Heart left ventricle (tissue), 16 donors: ENCODE measurements around the gene ADGRV1. TPM values are rescaled to one million over a fixed set of nuclear protein-coding genes. Genes with fewer than 3 reads are reported as not detected.

ENCODE experiments used
- ATAC-seq, 4 donors: fragments of 200-7000 bp; cut with Tn5 transposase; one replicate each; pipeline ENCODE4 v1.9.1; 2020 to 2022; ENCODE audit warnings: moderate library complexity in 4 of 4, mild to moderate bottlenecking in 3 of 4, moderate number of reproducible peaks in 1 of 4
- DNase-seq, 5 donors: peaks; one replicate each; pipeline ENCODE4 v3.0.0-alpha.2; 2020
- H3K27ac ChIP-seq, 12 donors: fragments of 200-600 bp; sonication (generic) in 4 of 12; one replicate each; pipeline versions ENCODE4 v1.5.0 to v1.8.0; 2016 to 2022; ENCODE audit warnings: mild to moderate bottlenecking in 2 of 12
- H3K27me3 ChIP-seq, 9 donors: fragments of 200-600 bp; sonication (generic) in 2 of 9; one replicate each; pipeline versions ENCODE4 v1.5.1 to v1.8.0; 2016 to 2022; ENCODE audit warnings: mild to moderate bottlenecking in 3 of 9
- H3K36me3 ChIP-seq, 9 donors: fragments of 200-600 bp; sonication (generic) in 2 of 9; one replicate each; pipeline versions ENCODE4 v1.5.0 to v1.8.0; 2018 to 2022; ENCODE audit warnings: mild to moderate bottlenecking in 2 of 9
- H3K4me1 ChIP-seq, 12 donors: fragments of 200-600 bp; sonication (generic) in 4 of 12; one replicate each; pipeline versions ENCODE4 v1.5.0 to v1.8.0; 2016 to 2022; ENCODE audit warnings: mild to moderate bottlenecking in 3 of 12
- H3K4me3 ChIP-seq, 12 donors: fragments of 200-600 bp; sonication (generic) in 4 of 12; one replicate each; pipeline versions ENCODE4 v1.5.0 to v1.8.0; 2017 to 2022; ENCODE audit warnings: mild to moderate bottlenecking in 9 of 12, moderate library complexity in 4 of 12
- H3K9me3 ChIP-seq, 12 donors: fragments of 200-600 bp; sonication (generic) in 4 of 12; one replicate each; pipeline versions ENCODE4 v1.5.0 to v1.8.0; 2016 to 2022; ENCODE audit warnings: mild to moderate bottlenecking in 1 of 12
- CTCF ChIP-seq, 12 donors: fragments of 200-600 bp; sonication (generic) in 4 of 12; IDR thresholded peaks; one replicate each; pipeline versions ENCODE4 v1.5.0 to v1.8.0; 2018 to 2022; ENCODE audit warnings: antibody characterized with exemption in 12 of 12, mild to moderate bottlenecking in 5 of 12
- POLR2A ChIP-seq, 2 donors: fragments of 450-650 bp; IDR thresholded peaks; one replicate each; pipeline ENCODE4 v1.6.1; 2017; ENCODE audit warnings: antibody characterized with exemption in 2 of 2, mild to moderate bottlenecking in 2 of 2, moderate library complexity in 2 of 2
- WGBS, 4 donors: extraction: QIAGEN DNeasy Blood & Tissue Kit in 2 of 4; methylation state at CpG; one replicate each; pipeline versions ENCODE4 v1.1.5 to v1.1.7; 2013 to 2018; 5-methylcytosine and 5-hydroxymethylcytosine counted together
- intact Hi-C, 10 donors: fragments of 100-400 bp; cut with DNase I; formaldehyde crosslinking; loops; one replicate each; pipeline versions ENCODE4 v1.11.1 to v1.14.2; 2022
- polyA plus RNA-seq, 2 donors: library from polyadenylated mRNA; stranded (reverse); fragments of 200-250 nt; gene quantifications; one replicate each; pipeline ENCODE4 v1.2.3, GENCODE V29; 2013
- total RNA-seq, 9 donors: library from RNA; depleted of rRNA in 2 of 9; stranded (reverse); fragments of >200 nt in 2 of 9; fragmentation: NEBNext Ultra II Directional in 3 of 9; extraction: Animal tissue kit (Norgen Biotek cat#: 25700) in 3 of 9; gene quantifications; one replicate each; pipeline versions ENCODE4 v1.1.0 to v1.2.4, GENCODE V29; 2016 to 2023
- donor health status: ischemic (EF 13 %, LVEDD 7.1; RV severe dilation, severe dysfunction).
- donor health status: healthy with polysubstance abuse.
- donor health status: DM: no; HTN: yes; CAD: no.
- donor health status: DM: no; HTN: no; CAD: no.
- donor health status: ischemic (EF 25% LVEDD 6.9; RV normal size, moderate dysfunction).
- donor health status: ischemic (EF 25% LVEDD 5.7; RV mildly dilated, moderate dysfunction).
- donor health status: healthy.
- donor health status: DM: yes; HTN: yes; CAD: no.
- donor health status: ischemic (EF 35%, LVEDD 5.7; RV mildly dilated, moderate dysfunction).
- donor health status: nonischemic (EF 11% LVEDD 7.7; RV severe dilation, severe dysfunction).
- donor health status: DM: yes; HTN: yes; CAD: no.
- donor health status: PGD.
- donor health status: ischemic (EF 29% LVEDD 5.4; RV normal size, mild dysfunction).
- donor health status: nonischemic (EF 23%, LVEDD 6.1; RV moderate dilation, normal function).

The ADGRV1 gene
- total and polyA plus RNA-seq, 11 donors = 0.25 to 0.29 TPM; not detected in 9

GRCh38 chr5:90983711-90984124 is 425.1 kb downstream of the ADGRV1 start:
- TF ChIP-seq POLR2A (IDR thresholded peaks at IDR 0.05) (no peak), CTCF (IDR thresholded peaks at IDR 0.05) (no peak)
- H3K4me3 ChIP-seq = no peak overlapping the region
- no peak for DNase-seq

GRCh38 chr5:90985341-90985740 is 426.7 kb downstream of the ADGRV1 start:
- no peaks in the 10 kb centered on the region for H3K4me1 ChIP-seq
- H3K9me3 ChIP-seq = no peaks in the 10 kb centered on the region
- no peak for TF ChIP-seq POLR2A (IDR thresholded peaks at IDR 0.05)
- no peak for TF ChIP-seq CTCF (IDR thresholded peaks at IDR 0.05)
- ATAC-seq (no peak), DNase-seq (no peak)
- no peaks in the 10 kb centered on the region for H3K27me3 ChIP-seq
- no peak overlapping the region for H3K27ac ChIP-seq
- no peak overlapping the region for H3K4me3 ChIP-seq
- H3K36me3 ChIP-seq = no peaks in the 10 kb centered on the region
- intact Hi-C loops = no loop called here
- WGBS, 4 donors = 81 to 91% (median 85%) methylated on average over 3 of the region's 3 CpGs

More at GRCh38 chr5:90983711-90984124, 425.1 kb downstream of the ADGRV1 start:
- intact Hi-C loops = no loop called here
- H3K4me1 ChIP-seq = no peaks in the 10 kb centered on the region
- no peaks in the 10 kb centered on the region for H3K27me3 ChIP-seq
- no peak overlapping the region for H3K27ac ChIP-seq
- H3K36me3 ChIP-seq = no peaks in the 10 kb centered on the region
- ATAC-seq = peak in 1 of 4 donors; percentile 71
- no peaks in the 10 kb centered on the region for H3K9me3 ChIP-seq

- WGBS, 4 donors = 79 to 88% (median 82%) methylated on average over 4 of the region's 4 CpGs
Observed at GRCh38 chr5:90987726-90988125, 429.1 kb downstream of the ADGRV1 start.

GRCh38 chr5:90991201-90991600 is 432.6 kb downstream of the ADGRV1 start:
- WGBS, 4 donors = 95 to 99% (median 98%) methylated on average over 1 of the region's 1 CpG
- intact Hi-C loops = no loop called here

More at GRCh38 chr5:90987726-90988125, 429.1 kb downstream of the ADGRV1 start:
- no peaks in the 10 kb centered on the region for H3K4me1 ChIP-seq
- intact Hi-C loops = no loop called here
- no peaks in the 10 kb centered on the region for H3K36me3 ChIP-seq
- TF ChIP-seq CTCF (IDR thresholded peaks at IDR 0.05) = no peak
- TF ChIP-seq POLR2A (IDR thresholded peaks at IDR 0.05) = no peak
- no peak for ATAC-seq
- no peaks in the 10 kb centered on the region for H3K27me3 ChIP-seq
- H3K9me3 ChIP-seq = no peaks in the 10 kb centered on the region
- H3K4me3 ChIP-seq = no peak overlapping the region
- H3K27ac ChIP-seq = no peak overlapping the region
- no peak for DNase-seq

More at GRCh38 chr5:90991201-90991600, 432.6 kb downstream of the ADGRV1 start:
- no peaks in the 10 kb centered on the region for H3K36me3 ChIP-seq
- no peaks in the 10 kb centered on the region for H3K27me3 ChIP-seq
- no peak for TF ChIP-seq CTCF (IDR thresholded peaks at IDR 0.05)
- peaks cover 0 to 17% (median 0%) of the 10 kb centered on the region in 12 donors for H3K9me3 ChIP-seq
- H3K27ac ChIP-seq = no peak overlapping the region
- H3K4me1 ChIP-seq = no peaks in the 10 kb centered on the region
- no peak overlapping the region for H3K4me3 ChIP-seq
- no peak for DNase-seq
- ATAC-seq = no peak
